CD4-positive, alpha-beta memory T cell (primary cell): ENCODE data around the gene YAF2. TPM values are rescaled to one million over a fixed set of nuclear protein-coding genes. Genes with fewer than 3 reads are reported as not detected.

ENCODE experiments used
- CTCF ChIA-PET: fragments of 350-600 bp; sonication (Branson Sonifier 250); formaldehyde crosslinking; loops from one replicate; lab custom pipeline; 2021; ENCODE audit warnings: inconsistent platforms; ENCODE audit not compliant: partially characterized antibody; lab: Charles Lee
- POLR2A ChIA-PET: fragments of 350-600 bp; sonication (Branson Sonifier 250); formaldehyde crosslinking; loops from one replicate; lab custom pipeline; 2021; ENCODE audit not compliant: partially characterized antibody; lab: Charles Lee
- DNase-seq, 5 donors: peaks; one replicate each; pipeline versions ENCODE4 v3.0.0 to v3.0.0-alpha.2; 2020 to 2022; ENCODE audit warnings: mixed read lengths in 1 of 5
- H3K27ac ChIP-seq: one replicate; pipeline ENCODE4 v1.7.0; 2013; ENCODE audit warnings: low read depth, low read length
- H3K27me3 ChIP-seq: 2 replicates; pipeline ENCODE4 v1.7.0; 2013; ENCODE audit warnings: mild to moderate bottlenecking, low read length, moderate library complexity; ENCODE audit not compliant: insufficient read depth
- H3K36me3 ChIP-seq: 2 replicates; pipeline ENCODE4 v1.7.0; 2013; ENCODE audit warnings: mild to moderate bottlenecking, low read length, moderate library complexity; ENCODE audit not compliant: insufficient read depth
- H3K4me1 ChIP-seq: 2 replicates; pipeline ENCODE4 v1.7.0; 2013; ENCODE audit warnings: mild to moderate bottlenecking, low read length, moderate library complexity; ENCODE audit not compliant: insufficient read depth
- H3K4me3 ChIP-seq, 2 donors: one replicate each; pipeline ENCODE4 v1.7.0; 2013; ENCODE audit warnings: low read length in 2 of 2, mild to moderate bottlenecking in 1 of 2
- H3K9me3 ChIP-seq, 2 donors: one replicate each; pipeline ENCODE4 v1.7.0; 2013; ENCODE audit warnings: low read length in 2 of 2, control low read depth in 1 of 2; ENCODE audit not compliant: control insufficient read depth in 1 of 2
- H3K27ac Mint-ChIP-seq, 7 donors: one replicate each; pipeline ENCODE4 v1.8.0; 2020 to 2021; ENCODE audit warnings: mixed read lengths in 7 of 7, mild to moderate bottlenecking in 6 of 7, inconsistent platforms in 3 of 7, moderate library complexity in 3 of 7
- H3K27me3 Mint-ChIP-seq, 2 donors: one replicate each; pipeline ENCODE4 v1.8.0; 2020 to 2021; ENCODE audit warnings: mixed read lengths in 2 of 2
- H3K36me3 Mint-ChIP-seq, 2 donors: one replicate each; pipeline ENCODE4 v1.8.0; 2020 to 2021; ENCODE audit warnings: mixed read lengths in 2 of 2, inconsistent platforms in 1 of 2, mild to moderate bottlenecking in 1 of 2
- H3K4me1 Mint-ChIP-seq, 4 donors: one replicate each; pipeline ENCODE4 v1.8.0; 2020 to 2021; ENCODE audit warnings: mixed read lengths in 4 of 4, mild to moderate bottlenecking in 1 of 4
- H3K4me3 Mint-ChIP-seq, 8 donors: one replicate each; pipeline ENCODE4 v1.8.0; 2020 to 2021; ENCODE audit warnings: mixed read lengths in 8 of 8, mild to moderate bottlenecking in 7 of 8, moderate library complexity in 6 of 8, inconsistent platforms in 3 of 8
- H3K9me3 Mint-ChIP-seq, 8 donors: one replicate each; pipeline ENCODE4 v1.8.0; 2020 to 2021; ENCODE audit warnings: mixed read lengths in 8 of 8, mild to moderate bottlenecking in 5 of 8, inconsistent platforms in 3 of 8, moderate library complexity in 1 of 8
- intact Hi-C: fragments of 100-400 bp; cut with micrococcal nuclease; formaldehyde crosslinking; loops from one replicate; pipeline ENCODE4 v1.15.1; 2023
- polyA plus RNA-seq, 2 donors: library from polyadenylated mRNA; unstranded; fragments of 300-500 nt; fragmentation: Illumina TruSeq; gene quantifications; one replicate each; pipeline ENCODE4 v1.2.3, GENCODE V29; 2021
- total RNA-seq, 2 experiments: library from RNA; stranded (reverse); gene quantifications; one replicate each; pipeline ENCODE4 v1.2.3, GENCODE V29; 2021

Gene YAF2, protein sequence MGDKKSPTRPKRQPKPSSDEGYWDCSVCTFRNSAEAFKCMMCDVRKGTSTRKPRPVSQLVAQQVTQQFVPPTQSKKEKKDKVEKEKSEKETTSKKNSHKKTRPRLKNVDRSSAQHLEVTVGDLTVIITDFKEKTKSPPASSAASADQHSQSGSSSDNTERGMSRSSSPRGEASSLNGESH
- 10 to 100 TPM; 40.0 to 40.7 TPM for total RNA-seq
- 10 to 100 TPM in 1 of 2 donors, 1 to 10 TPM in 1; 7.2 to 18.7 TPM for polyA plus RNA-seq

GRCh38 chr12:42238240-42239140, at the start of gene YAF2:
Gene YAF2, minus strand, starts transcription at chr12:42238248. Its CDS starts 68 bp downstream, at chr12:42238180.
- H3K36me3 ChIP-seq: no peaks in the 10 kb centered on the region
- H3K4me3 ChIP-seq: peak within 1 kb of the TSS; percentile 33 to 70
- Mint-ChIP-seq H3K36me3 (peaks cover 12 to 23% of the 10 kb centered on the region in 2 donors), H3K9me3 (no peaks in the 10 kb centered on the region), H3K27me3 (no peaks in the 10 kb centered on the region), H3K4me1 (peaks cover 18 to 55% (median 27%) of the 10 kb centered on the region in 4 donors), H3K4me3 (peak within 1 kb of the TSS; percentile 91 to 94 (median 92)), H3K27ac (peak within 1 kb of the TSS; percentile 90 to 96 (median 94))
- intact Hi-C loops: loop anchor here (1.0 to 10.0 kb wide), 3 partner anchors 88 to 1564 kb away; partner anchors contain the start of genes PPHLN1 and ZCRB1
- no peaks in the 10 kb centered on the region for H3K27me3 ChIP-seq
- ChIA-PET CTCF (no interaction called here), POLR2A (interaction anchor here (1.0 to 1.6 kb wide), 3 partner anchors 87 to 96 kb away, joined by 3 to 8 read pairs (median 4); partner anchors contain the start of gene GXYLT1)
- DNase-seq: peak; percentile 83 to 89 (median 85)
- no peaks in the 10 kb centered on the region for H3K9me3 ChIP-seq
- peaks cover 37% of the 10 kb centered on the region for H3K4me1 ChIP-seq
- H3K27ac ChIP-seq: peak within 1 kb of the TSS; percentile 66

DNA sequence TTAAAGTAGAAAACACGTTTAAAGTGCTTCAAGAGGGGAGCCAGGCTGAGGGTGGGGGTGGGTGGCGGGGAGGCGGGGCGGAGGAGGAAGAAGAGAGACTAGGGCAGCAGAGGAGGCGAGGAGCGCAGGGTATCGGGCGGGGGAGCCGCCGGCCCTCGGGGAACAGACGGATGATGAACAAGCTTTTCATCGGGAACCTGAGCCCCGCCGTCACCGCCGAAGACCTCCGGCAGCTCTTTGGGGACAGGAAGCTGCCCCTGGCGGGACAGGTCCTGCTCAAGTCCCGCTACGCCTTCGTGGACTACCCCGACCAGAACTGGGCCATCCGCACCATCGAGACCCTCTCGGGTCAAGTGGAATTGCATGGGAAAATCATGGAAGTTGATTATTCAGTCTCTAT, 48.7 kb upstream of the YAF2 start:
- intact Hi-C loops: no loop called here
- Mint-ChIP-seq H3K4me3 (no peak overlapping the region), H3K36me3 (no peaks in the 10 kb centered on the region), H3K27ac (no peak overlapping the region), H3K27me3 (peaks cover 0 to 9% of the 10 kb centered on the region in 2 donors), H3K9me3 (no peaks in the 10 kb centered on the region), H3K4me1 (peaks cover 0 to 3% (median 0%) of the 10 kb centered on the region in 4 donors)
- CTCF ChIA-PET: interaction anchor here (0.6 kb wide), 1 partner anchor 32 kb away, joined by 3 read pairs; no protein-coding TSS in a partner anchor
- Histone ChIP-seq H3K4me1 (no peaks in the 10 kb centered on the region), H3K9me3 (no peaks in the 10 kb centered on the region), H3K27me3 (no peaks in the 10 kb centered on the region), H3K27ac (no peak overlapping the region), H3K4me3 (no peak overlapping the region), H3K36me3 (no peaks in the 10 kb centered on the region)
- POLR2A ChIA-PET: no interaction called here
- DNase-seq: no peak

DNA sequence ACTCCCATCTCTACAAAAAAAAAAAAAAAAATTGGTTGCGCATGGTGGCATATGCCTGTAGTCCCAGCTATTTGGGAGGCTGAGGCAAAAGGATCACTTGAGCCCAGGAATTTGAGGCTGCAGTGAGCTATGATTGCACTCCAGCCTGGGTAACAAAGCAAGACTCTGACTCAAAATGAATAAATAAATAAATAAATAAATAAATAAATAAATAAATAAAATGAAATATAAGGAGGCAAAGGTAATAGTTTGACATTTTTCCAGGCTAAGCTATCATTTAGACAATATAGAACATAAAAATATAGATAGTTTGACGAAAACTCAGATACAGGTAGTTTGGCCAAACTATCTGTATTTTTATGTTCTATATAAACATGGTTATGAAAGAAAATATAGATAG, 47.4 kb upstream of the YAF2 start:
- Mint-ChIP-seq H3K27me3 (peaks cover 0 to 9% of the 10 kb centered on the region in 2 donors), H3K4me3 (no peak overlapping the region), H3K27ac (no peak overlapping the region), H3K36me3 (no peaks in the 10 kb centered on the region), H3K4me1 (peaks cover 0 to 3% (median 0%) of the 10 kb centered on the region in 4 donors), H3K9me3 (no peaks in the 10 kb centered on the region)
- CTCF ChIA-PET: no interaction called here
- POLR2A ChIA-PET: no interaction called here
- Histone ChIP-seq H3K9me3 (no peaks in the 10 kb centered on the region), H3K4me3 (no peak overlapping the region), H3K36me3 (no peaks in the 10 kb centered on the region), H3K4me1 (no peaks in the 10 kb centered on the region), H3K27ac (no peak overlapping the region), H3K27me3 (no peaks in the 10 kb centered on the region)
- no peak for DNase-seq
- intact Hi-C loops: loop anchor here (1.0 kb wide), 1 partner anchor 17 kb away; no protein-coding TSS in a partner anchor

DNA sequence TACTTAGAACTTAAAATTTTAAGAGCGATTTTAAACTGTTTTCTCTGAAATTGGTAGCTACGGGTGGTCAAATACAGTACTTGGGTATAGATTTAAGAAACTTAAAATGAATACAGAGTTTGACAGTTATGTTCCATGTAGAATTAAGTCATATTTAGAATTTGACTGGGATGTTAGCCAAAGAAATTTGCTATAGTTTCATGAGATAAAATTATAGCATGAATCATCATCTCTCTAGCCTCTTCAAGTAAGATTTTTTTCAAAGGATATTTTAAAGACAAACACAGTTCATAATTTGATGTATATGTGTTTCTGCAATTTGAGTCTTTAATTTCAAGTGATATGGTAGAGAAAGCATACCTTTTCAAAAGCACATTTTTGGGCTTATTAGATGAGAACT, 46.8 kb upstream of the YAF2 start:
- ChIA-PET POLR2A (no interaction called here), CTCF (no interaction called here)
- H3K36me3 Mint-ChIP-seq: no peaks in the 10 kb centered on the region
- no peak overlapping the region for H3K4me3 Mint-ChIP-seq
- peaks cover 0 to 3% (median 0%) of the 10 kb centered on the region in 4 donors for H3K4me1 Mint-ChIP-seq
- no peak overlapping the region for H3K4me3 ChIP-seq
- DNase-seq: no peak
- H3K36me3 ChIP-seq: no peaks in the 10 kb centered on the region
- H3K9me3 ChIP-seq: no peaks in the 10 kb centered on the region
- H3K27me3 Mint-ChIP-seq: peaks cover 0 to 9% of the 10 kb centered on the region in 2 donors
- no peak overlapping the region for H3K27ac Mint-ChIP-seq
- no peak overlapping the region for H3K27ac ChIP-seq
- no peaks in the 10 kb centered on the region for H3K27me3 ChIP-seq
- intact Hi-C loops: loop anchor here (1.0 kb wide), 1 partner anchor 17 kb away; no protein-coding TSS in a partner anchor
- H3K4me1 ChIP-seq: no peaks in the 10 kb centered on the region
- no peaks in the 10 kb centered on the region for H3K9me3 Mint-ChIP-seq

DNA sequence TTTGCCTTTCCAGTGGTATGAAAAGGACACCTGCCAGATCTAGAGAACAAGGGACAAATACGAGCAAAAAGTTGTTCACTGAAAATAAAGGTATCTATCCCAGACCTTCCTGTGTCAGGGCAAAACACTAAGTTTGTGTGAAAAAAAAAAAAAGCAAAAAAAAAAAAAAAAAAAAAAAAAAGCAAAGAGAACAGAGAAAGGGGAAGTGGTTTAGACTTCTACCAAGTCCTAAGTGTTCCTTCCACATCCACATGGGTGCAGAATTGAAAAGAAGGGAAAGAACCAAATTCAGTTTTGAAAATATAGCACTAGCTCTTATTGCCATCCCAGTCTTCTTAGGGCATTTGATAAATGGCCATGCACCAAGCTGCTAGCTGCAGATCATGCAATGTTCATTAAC, 46.1 kb upstream of the YAF2 start:
- Histone ChIP-seq H3K27me3 (no peaks in the 10 kb centered on the region), H3K36me3 (no peaks in the 10 kb centered on the region), H3K27ac (no peak overlapping the region), H3K9me3 (no peaks in the 10 kb centered on the region), H3K4me1 (no peaks in the 10 kb centered on the region), H3K4me3 (no peak overlapping the region)
- H3K4me3 Mint-ChIP-seq: no peak overlapping the region
- H3K27me3 Mint-ChIP-seq: peaks cover 0 to 9% of the 10 kb centered on the region in 2 donors
- no peak overlapping the region for H3K27ac Mint-ChIP-seq
- ChIA-PET POLR2A (no interaction called here), CTCF (no interaction called here)
- H3K36me3 Mint-ChIP-seq: no peaks in the 10 kb centered on the region
- no peaks in the 10 kb centered on the region for H3K9me3 Mint-ChIP-seq
- DNase-seq: no peak
- intact Hi-C loops: no loop called here
- H3K4me1 Mint-ChIP-seq: peaks cover 0 to 3% (median 0%) of the 10 kb centered on the region in 4 donors

DNA sequence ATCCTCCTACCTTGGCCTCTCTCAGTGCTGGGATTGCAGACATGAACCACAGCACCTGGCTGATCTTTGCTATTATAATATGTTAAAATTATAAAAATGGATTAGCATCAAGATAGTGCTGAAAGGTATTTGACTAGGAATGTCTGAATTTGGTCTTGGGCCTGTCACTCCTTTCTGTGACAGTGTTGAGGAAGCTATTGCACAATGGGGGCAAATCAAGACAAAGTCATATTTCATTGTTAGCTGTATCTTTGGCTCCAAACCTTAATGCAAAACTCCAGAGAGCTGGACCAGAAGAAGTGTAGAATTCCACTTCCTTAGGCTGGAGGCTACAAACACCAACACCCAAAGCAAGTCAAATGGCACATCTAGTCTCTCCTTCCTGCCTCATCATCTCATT, 45.7 kb upstream of the YAF2 start:
- CTCF ChIA-PET: no interaction called here
- Histone ChIP-seq H3K27ac (no peak overlapping the region), H3K27me3 (no peaks in the 10 kb centered on the region), H3K4me3 (no peak overlapping the region), H3K36me3 (no peaks in the 10 kb centered on the region), H3K4me1 (no peaks in the 10 kb centered on the region), H3K9me3 (no peaks in the 10 kb centered on the region)
- intact Hi-C loops: no loop called here
- POLR2A ChIA-PET: no interaction called here
- H3K4me1 Mint-ChIP-seq: peaks cover 0 to 3% (median 0%) of the 10 kb centered on the region in 4 donors
- H3K36me3 Mint-ChIP-seq: no peaks in the 10 kb centered on the region
- DNase-seq: no peak
- H3K27ac Mint-ChIP-seq: no peak overlapping the region
- H3K9me3 Mint-ChIP-seq: no peaks in the 10 kb centered on the region
- H3K4me3 Mint-ChIP-seq: no peak overlapping the region
- H3K27me3 Mint-ChIP-seq: peaks cover under 1 to 9% of the 10 kb centered on the region in 2 donors

- Histone ChIP-seq H3K36me3 (no peaks in the 10 kb centered on the region), H3K4me1 (no peaks in the 10 kb centered on the region), H3K4me3 (no peak overlapping the region), H3K27me3 (no peaks in the 10 kb centered on the region), H3K9me3 (no peaks in the 10 kb centered on the region), H3K27ac (no peak overlapping the region)
- Mint-ChIP-seq H3K27me3 (peaks cover under 1 to 1% of the 10 kb centered on the region in 2 donors), H3K9me3 (no peaks in the 10 kb centered on the region), H3K36me3 (no peaks in the 10 kb centered on the region), H3K4me3 (no peak overlapping the region), H3K4me1 (peaks cover 0 to 3% (median 0%) of the 10 kb centered on the region in 4 donors), H3K27ac (no peak overlapping the region)
- ChIA-PET POLR2A (no interaction called here), CTCF (no interaction called here)
- DNase-seq: no peak
- intact Hi-C loops: no loop called here
These were observed 44.2 kb upstream of the YAF2 start for GRCh38 chr12:42282294-42282693.
